Measurements from ENCODE around the gene MT2A. TPM values are rescaled to one million over a fixed set of nuclear protein-coding genes. Genes with fewer than 3 reads are reported as not detected.

MT2A gene
- total and polyA plus RNA-seq, 2 of the 13 experiments (the other 11 are each of a cell fraction or from before 2014, with no cell fraction given), result 135 to 371 TPM

DNA sequence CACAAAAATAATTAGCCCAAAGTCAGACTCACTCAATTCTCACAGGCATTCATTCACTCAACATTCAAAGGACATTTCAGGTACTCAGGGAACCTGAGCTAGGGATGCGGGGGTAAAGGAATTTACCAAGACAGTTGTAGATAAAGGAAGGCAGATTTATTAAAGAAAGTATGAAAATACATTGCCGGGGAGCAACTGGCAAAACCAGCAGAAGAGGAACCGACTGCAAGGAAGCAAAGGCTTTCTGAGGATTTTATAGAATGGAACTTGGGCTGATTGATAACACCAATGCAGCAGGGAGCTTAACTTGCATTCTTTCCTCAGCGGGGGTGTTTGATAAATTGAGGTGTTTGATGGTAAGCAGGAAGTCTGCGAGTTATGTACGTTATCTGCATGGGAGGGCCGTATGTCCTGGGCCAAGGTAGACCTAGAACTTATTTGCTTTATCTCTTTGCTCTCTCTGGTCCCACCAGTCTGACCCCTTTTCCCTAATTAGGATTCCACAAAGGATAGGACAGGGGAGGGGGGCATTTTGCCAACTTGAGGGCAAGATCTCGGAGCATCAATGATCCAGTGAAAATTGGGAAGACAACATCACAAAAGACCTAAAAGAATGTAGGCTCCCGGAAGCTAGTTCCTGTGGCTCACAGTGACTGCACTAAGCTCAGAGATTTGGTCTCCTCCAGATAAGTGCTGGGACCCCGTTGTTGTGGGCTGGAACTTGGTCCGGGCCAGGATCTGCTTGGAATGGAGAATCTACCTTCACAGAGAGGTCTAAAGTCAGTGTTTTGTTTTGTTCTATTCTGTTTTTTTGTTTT is 24.8 kb upstream of the MT2A start:
- in situ Hi-C loops (cut with HindIII; ENCODE audit: extremely low pct_ligation_motif_present, low pct_unique_long_range_greater_than_20kb), result no loop called here
- POLR2A ChIA-PET, result interaction anchor here (1.4 kb wide), 1 partner anchor 24 kb away, joined by 4 read pairs; the partner anchor contains the start of gene MT2A
- Histone ChIP-seq H3K36me3 (replicated peaks in 1 of 2; ENCODE audit: control insufficient read depth in 1 of 2, insufficient read depth in 2 of 2, low read length in 2 of 2) (no peaks in the 10 kb centered on the region), H3K9me3 (ENCODE audit: low read length) (no peaks in the 10 kb centered on the region), H3K4me3 (replicated peaks in 1 of 3; ENCODE audit: insufficient read depth in 1 of 3, low read depth in 2 of 3, low read length in 3 of 3) (no peak overlapping the region), H3K27ac (ENCODE audit: extremely low read length, insufficient read depth, low read length) (no peak overlapping the region), H3K9ac (ENCODE audit: insufficient read depth, low read depth, low read length) (no peak overlapping the region), H3K27me3 (ENCODE audit: control insufficient read depth in 1 of 2, insufficient read depth in 2 of 2, low read length in 2 of 2) (peaks cover 4 to 39% of the 10 kb centered on the region in 2 experiments; a peak in 4 of 5 replicates), H2AFZ (ENCODE audit: low read length) (no peak overlapping the region), H3K4me2 (ENCODE audit: low read depth, low read length) (no peak overlapping the region), H3K4me1 (ENCODE audit: insufficient read depth, low read length) (no peaks in the 10 kb centered on the region), H4K20me1 (ENCODE audit: insufficient read depth, low read length) (no peaks in the 10 kb centered on the region), H3K79me2 (ENCODE audit: insufficient read depth, low read length) (no peaks in the 10 kb centered on the region)
- intact Hi-C loops (cut with micrococcal nuclease; ENCODE audit: unreplicated experiment), result no loop called here
- ATAC-seq (no peak), FAIRE-seq (no peak), DNase-seq (ENCODE audit: low spot score) (no peak)
- CTCF ChIA-PET (ENCODE audit: low intra/inter-chr PET ratio, low total read pairs), result no interaction called here
- 42% methylated on average over 11 of the region's 11 CpGs for WGBS (ENCODE audit: low lambda C conversion rate)
- no TSS peak for BruUV-seq (replicated peaks)
- TF ChIP-seq, protein P1, sequence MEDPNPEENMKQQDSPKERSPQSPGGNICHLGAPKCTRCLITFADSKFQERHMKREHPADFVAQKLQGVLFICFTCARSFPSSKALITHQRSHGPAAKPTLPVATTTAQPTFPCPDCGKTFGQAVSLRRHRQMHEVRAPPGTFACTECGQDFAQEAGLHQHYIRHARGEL (CRISPR knock-in tag; IDR thresholded peaks at IDR 0.05), result no peak
- TF ChIP-seq MEF2D (CRISPR knock-in tag; IDR thresholded peaks at IDR 0.05), result no peak
- TF ChIP-seq, protein P2, sequence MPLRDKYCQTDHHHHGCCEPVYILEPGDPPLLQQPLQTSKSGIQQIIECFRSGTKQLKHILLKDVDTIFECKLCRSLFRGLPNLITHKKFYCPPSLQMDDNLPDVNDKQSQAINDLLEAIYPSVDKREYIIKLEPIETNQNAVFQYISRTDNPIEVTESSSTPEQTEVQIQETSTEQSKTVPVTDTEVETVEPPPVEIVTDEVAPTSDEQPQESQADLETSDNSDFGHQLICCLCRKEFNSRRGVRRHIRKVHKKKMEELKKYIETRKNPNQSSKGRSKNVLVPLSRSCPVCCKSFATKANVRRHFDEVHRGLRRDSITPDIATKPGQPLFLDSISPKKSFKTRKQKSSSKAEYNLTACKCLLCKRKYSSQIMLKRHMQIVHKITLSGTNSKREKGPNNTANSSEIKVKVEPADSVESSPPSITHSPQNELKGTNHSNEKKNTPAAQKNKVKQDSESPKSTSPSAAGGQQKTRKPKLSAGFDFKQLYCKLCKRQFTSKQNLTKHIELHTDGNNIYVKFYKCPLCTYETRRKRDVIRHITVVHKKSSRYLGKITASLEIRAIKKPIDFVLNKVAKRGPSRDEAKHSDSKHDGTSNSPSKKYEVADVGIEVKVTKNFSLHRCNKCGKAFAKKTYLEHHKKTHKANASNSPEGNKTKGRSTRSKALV (CRISPR knock-in tag; IDR thresholded peaks at IDR 0.05), result no peak
- no peak for TF ChIP-seq FOXK2 (IDR thresholded peaks at IDR 0.05)
- no peak for TF ChIP-seq ZNF17 (CRISPR knock-in tag; IDR thresholded peaks at IDR 0.05)
- no peak for TF ChIP-seq HDAC1 (CRISPR knock-in tag; IDR thresholded peaks at IDR 0.05)
- TF ChIP-seq ZNF292 (CRISPR knock-in tag; IDR thresholded peaks at IDR 0.05; ENCODE audit: borderline replicate concordance, low read depth), result no peak
- TF ChIP-seq MBD4 (IDR thresholded peaks at IDR 0.05; ENCODE audit: borderline replicate concordance, low read length), result no peak
- TF ChIP-seq MEIS1 (CRISPR knock-in tag; IDR thresholded peaks at IDR 0.05; ENCODE audit: borderline replicate concordance), result no peak
- no peak for TF ChIP-seq NAIF1 (CRISPR knock-in tag; IDR thresholded peaks at IDR 0.05; ENCODE audit: borderline replicate concordance)
- TF ChIP-seq ZNF782 (CRISPR knock-in tag; IDR thresholded peaks at IDR 0.05; ENCODE audit: borderline replicate concordance), result no peak
- no peak for TF ChIP-seq HNRNPL (IDR thresholded peaks at IDR 0.05; ENCODE audit: low read depth, low read length)
- TF ChIP-seq ZNF614 (CRISPR knock-in tag; IDR thresholded peaks at IDR 0.05; ENCODE audit: borderline replicate concordance), result no peak
- TF ChIP-seq, protein P3, sequence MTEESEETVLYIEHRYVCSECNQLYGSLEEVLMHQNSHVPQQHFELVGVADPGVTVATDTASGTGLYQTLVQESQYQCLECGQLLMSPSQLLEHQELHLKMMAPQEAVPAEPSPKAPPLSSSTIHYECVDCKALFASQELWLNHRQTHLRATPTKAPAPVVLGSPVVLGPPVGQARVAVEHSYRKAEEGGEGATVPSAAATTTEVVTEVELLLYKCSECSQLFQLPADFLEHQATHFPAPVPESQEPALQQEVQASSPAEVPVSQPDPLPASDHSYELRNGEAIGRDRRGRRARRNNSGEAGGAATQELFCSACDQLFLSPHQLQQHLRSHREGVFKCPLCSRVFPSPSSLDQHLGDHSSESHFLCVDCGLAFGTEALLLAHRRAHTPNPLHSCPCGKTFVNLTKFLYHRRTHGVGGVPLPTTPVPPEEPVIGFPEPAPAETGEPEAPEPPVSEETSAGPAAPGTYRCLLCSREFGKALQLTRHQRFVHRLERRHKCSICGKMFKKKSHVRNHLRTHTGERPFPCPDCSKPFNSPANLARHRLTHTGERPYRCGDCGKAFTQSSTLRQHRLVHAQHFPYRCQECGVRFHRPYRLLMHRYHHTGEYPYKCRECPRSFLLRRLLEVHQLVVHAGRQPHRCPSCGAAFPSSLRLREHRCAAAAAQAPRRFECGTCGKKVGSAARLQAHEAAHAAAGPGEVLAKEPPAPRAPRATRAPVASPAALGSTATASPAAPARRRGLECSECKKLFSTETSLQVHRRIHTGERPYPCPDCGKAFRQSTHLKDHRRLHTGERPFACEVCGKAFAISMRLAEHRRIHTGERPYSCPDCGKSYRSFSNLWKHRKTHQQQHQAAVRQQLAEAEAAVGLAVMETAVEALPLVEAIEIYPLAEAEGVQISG (CRISPR knock-in tag; IDR thresholded peaks at IDR 0.05), result no peak
- TF ChIP-seq, protein P4, sequence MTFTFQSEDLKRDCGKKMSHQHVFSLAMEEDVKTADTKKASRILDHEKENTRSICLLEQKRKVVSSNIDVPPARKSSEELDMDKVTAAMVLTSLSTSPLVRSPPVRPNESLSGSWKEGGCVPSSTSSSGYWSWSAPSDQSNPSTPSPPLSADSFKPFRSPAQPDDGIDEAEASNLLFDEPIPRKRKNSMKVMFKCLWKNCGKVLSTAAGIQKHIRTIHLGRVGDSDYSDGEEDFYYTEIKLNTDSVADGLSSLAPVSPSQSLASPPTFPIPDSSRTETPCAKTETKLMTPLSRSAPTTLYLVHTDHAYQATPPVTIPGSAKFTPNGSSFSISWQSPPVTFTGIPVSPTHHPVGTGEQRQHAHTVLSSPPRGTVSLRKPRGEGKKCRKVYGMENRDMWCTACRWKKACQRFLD (CRISPR knock-in tag; IDR thresholded peaks at IDR 0.05; ENCODE audit: borderline replicate concordance), result no peak
- TF ChIP-seq YEATS2 (CRISPR knock-in tag; IDR thresholded peaks at IDR 0.05; ENCODE audit: borderline replicate concordance), result no peak
- TF ChIP-seq, protein P5, sequence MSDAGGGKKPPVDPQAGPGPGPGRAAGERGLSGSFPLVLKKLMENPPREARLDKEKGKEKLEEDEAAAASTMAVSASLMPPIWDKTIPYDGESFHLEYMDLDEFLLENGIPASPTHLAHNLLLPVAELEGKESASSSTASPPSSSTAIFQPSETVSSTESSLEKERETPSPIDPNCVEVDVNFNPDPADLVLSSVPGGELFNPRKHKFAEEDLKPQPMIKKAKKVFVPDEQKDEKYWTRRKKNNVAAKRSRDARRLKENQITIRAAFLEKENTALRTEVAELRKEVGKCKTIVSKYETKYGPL (CRISPR knock-in tag; IDR thresholded peaks at IDR 0.05), result no peak
